Stimulated activated CD4-positive, alpha-beta T cell treated with anti-CD3 and anti-CD28 coated beads, Interleukin-1b, Interleukin-23, amount 100 ng/mL, for 4 hours (primary cell): ENCODE results near the gene OR10C1.

Experiments used
- DNase-seq, 2 donors: peaks; one replicate each; pipeline ENCODE4 v3.0.0-alpha.2; 2020; ENCODE audit warnings: low read depth in 2 of 2

The OR10C1 gene

DNA sequence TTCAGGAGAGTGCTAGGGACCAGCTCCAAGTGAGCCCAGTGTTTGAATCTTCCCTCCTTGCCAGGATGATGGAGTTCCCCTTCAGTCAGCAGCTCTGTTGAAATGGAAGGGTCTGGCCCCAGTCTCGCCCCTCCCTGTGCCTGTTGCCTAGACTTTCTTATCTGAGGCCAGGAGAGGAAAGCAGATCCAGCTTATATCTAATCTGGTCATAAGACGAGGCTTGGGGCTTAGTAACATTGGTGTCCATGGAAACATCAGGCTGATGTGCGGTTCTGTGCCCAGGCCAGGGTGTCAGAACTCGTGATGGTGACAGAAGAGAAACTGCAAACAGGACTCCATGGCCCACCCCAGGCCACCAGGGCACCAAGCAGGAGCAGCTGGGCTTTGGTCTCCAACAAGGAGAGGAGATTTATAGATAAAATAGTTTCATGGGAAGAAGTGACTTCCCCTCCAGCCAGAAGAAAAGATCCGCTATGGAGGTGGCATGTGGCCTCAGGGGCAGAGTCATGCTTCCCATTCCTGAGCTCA lies 38.9 kb downstream of the OR10C1 start:
- DNase-seq: no peak

DNA sequence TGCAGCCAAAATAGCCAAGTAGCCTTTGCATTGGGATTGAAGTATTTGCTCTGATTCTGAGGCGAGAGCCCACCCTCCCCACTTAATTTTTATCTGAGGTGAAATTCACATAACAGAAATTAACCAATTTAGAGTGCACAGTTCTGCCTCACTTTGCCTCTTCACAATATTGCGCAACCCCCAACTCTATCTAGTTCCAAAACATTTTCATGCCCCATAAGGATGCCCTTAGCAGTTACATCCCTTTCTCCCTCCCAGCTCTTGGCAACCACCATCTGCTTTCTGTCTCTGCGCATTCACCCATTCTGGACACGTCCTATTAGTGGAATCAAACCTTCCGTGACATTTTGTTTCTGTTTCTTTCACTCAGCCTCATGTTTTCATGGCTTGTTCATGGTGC lies 39.6 kb downstream of the OR10C1 start:
- no peak for DNase-seq

DNA sequence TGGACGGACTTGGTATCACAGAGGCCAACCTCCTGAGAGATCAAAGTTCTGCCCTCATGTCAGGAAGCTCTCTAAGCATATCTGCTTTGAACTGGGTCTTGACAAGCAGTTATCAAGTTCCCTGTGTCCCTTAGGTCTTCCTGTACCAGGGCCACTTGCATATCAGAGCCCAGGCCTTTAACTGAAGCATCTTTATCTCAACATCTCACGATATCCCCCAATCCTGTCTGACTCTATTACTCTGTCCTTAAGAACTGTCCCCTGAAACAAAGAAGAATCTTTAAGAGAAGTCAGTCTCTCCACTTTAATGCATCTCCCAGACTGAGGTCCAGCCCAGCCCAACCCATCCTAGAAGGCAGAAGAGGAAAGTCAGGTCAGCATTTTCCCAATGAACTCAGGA lies 40.5 kb downstream of the OR10C1 start:
- no peak for DNase-seq

DNA sequence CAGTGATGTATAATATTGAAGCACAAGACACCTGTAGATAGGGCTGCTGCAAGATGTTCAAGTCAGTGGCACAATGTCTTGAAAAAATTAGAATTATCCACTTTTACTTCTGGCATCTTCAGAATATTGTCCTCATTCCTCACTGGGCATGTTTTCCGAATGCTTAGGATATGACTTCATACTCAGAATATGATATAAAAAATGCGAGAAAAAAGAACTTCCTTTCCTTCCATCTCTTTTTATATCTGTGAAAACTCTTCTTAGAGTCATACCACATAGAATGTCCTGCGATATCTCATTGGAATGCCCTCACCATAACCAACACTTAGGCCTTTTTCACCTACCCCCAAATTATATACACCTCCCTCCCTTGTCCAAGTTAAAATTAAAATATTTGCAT lies 44.1 kb downstream of the OR10C1 start:
- no peak for DNase-seq

DNA sequence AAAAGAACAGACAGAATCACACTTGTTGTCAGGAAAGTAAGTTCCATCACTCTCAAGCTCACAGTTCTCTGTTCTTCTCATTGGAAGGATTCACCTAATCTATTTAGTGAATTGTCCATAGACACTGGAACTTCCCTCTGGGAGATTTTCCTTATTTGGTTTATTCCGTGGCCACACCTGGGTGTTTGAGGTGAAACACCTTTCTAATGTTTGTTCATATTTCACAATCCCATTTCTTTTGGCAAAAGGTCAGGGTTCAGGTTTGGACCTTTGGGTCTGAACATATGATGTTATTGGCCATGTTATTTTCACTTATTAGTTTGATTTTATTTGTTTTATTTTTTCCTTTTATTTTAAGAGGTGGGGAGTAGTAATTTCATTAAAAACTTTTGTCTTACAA lies 44.6 kb downstream of the OR10C1 start:
- no peak for DNase-seq

DNA sequence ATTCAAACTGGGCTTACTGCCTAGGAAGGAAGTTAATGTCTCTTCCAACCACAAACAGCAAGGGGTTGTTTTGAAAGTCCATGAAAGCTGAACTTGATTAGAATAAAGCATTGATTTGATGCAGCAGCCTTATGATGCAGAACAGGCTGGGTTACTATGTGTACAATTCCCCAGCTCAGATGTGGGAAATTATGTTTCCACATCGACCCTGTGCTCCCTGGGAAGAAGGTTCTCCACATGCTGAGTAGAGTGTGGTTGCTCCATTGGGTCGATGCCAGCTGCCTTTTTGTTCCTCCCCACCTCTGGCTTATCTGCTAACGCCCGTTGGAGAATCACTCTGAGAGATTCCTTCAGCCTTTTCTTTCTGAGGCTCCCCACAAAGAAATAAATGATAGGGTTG lies 47.5 kb downstream of the OR10C1 start:
- DNase-seq: no peak

DNA sequence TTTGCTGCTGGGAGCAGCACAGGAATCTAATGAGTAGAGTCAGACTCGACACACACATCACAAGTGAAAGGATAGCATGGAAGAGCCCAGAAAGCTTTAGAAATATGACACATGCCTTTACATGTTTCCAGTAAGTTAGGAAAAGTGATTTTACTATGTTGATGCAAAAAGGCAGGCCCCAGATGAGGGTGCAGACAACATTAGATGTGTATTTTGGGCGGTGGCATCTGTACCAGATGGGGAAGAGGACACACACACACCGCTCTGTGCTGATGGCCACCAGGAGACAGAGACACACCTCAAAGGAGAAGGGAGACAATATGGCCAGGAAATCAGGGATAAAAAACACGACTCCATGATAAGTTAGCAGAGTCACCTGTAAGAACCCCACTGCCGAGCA lies 48.0 kb downstream of the OR10C1 start:
- DNase-seq: no peak

DNA sequence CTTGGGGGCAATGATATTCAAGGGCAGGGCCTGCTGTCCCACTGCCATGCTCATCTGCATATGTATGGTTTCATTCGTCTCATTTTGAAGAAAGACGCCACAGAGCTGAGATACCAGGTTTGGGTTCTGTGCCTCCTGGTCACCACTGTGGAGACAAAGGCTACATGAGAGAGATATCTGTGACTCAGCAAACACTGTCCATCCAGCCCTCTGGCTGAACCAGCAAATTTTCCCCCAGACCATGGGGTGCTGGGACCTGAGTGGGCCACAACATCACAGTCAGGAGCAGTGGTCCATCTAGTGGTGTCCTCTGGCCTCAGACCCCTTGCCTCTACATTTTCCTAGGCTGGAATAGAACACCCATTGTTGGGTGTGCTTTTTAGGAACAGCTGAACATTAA lies 48.6 kb downstream of the OR10C1 start, which contains the start of gene MAS1L:
TSS of gene MAS1L (minus strand) at position 297 of the 400 bp plus-strand sequence. CDS start at position 243, 54 bp downstream.
- DNase-seq: no peak

DNA sequence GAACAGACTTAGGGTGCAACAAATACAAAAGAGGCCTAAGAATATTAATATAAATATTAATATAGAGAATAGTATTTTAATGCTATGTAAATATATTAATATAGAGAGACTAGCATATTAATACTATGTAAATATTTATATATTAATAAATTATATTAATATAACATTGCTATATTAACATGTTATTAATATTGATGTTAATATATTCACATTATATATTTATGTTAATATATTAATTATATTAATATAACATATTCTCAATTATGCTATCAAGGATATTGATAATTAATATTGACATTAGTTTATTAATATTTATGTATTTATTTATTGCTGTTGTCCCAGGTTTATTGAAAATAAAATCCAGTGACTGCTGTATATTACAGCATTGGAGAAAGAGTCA lies 49.8 kb downstream of the OR10C1 start:
- DNase-seq: no peak

DNA sequence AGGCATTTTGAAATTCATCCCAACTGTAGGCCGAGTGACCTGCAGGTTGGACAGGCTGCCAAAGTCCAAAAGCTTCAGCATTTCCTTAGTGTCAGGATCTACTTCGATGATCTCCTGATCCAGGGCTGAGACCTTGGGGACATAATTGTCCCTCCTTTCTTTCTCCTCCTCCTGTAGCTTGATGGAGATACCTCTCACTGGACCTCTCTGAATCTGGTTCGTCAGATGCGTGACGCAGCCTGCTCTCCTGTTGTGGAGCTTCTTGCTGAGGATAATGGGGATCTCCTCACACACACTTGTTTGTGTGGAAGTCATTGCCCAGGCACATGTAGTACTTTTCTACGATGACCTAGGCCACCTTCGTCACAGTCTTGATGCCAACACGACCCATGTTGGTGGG lies 50.2 kb downstream of the OR10C1 start:
- DNase-seq: no peak

DNA sequence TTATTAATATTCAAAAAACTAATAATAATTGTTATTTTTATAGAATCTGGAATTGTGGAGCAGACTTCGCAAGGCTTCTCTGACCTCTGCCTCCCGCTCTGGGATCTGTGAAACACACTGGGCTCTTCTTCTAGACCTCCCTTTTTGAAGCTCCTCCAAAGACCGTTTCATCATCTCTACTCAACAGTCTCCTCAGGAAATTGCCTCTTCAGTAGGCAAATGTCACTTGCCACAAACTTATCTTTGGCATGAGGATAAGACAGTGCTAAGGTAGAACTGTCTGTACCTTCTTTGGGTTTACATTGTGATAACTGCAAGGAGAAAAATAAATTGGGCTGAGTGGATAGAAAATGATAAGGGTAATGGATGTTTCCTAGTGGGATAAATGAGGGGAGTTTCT lies 50.9 kb downstream of the OR10C1 start:
- no peak for DNase-seq

DNA sequence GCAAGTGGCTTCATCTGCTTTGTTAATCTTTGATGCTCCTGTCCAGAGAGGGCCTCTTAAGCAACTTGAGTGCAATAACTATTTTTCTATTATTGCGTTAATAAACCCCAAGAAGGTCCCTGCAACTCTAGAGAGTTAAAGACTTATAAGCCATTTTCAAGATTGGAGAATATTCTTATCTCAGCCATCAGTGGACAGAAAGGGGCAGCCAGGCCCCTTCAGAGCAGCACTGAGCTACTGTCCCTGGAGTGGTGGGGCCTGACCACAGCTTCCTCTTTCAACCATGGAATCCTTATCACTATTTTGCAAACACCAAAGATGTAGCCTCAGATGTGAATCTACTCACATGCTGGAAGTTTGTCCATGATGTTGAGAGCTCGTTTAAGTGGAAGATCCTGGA lies 51.4 kb downstream of the OR10C1 start:
- DNase-seq: no peak
